Activated naive CD4-positive, alpha-beta T cell treated with anti-CD3 and anti-CD28 coated beads, Interleukin-2, amount 10 ng/mL, durations not matched to agents 7 days and 5 days (primary cell): ENCODE results near the gene COQ10B.
"Not testable (repeated sequence)": the region's sequence is repeated elsewhere in the genome, so short reads cannot be mapped to it uniquely, and the experiment has no call there.

Experiments
- CTCF ChIA-PET: fragments of 350-600 bp; sonication (Branson Sonifier 250); formaldehyde crosslinking; loops from one replicate; lab custom pipeline; 2021; ENCODE audit warnings: antibody characterized with exemption; lab: Charles Lee
- DNase-seq: peaks from one replicate; pipeline ENCODE4 v3.0.0-alpha.2; 2020
- H3K27ac Mint-ChIP-seq: one replicate; pipeline ENCODE4 v1.8.0; 2021; ENCODE audit warnings: mild to moderate bottlenecking, moderate library complexity, mixed read lengths
- H3K27me3 Mint-ChIP-seq: one replicate; pipeline ENCODE4 v1.8.0; 2021; ENCODE audit warnings: mild to moderate bottlenecking, mixed read lengths
- H3K36me3 Mint-ChIP-seq: one replicate; pipeline ENCODE4 v1.8.0; 2021; ENCODE audit warnings: mixed read lengths
- H3K4me1 Mint-ChIP-seq: one replicate; pipeline ENCODE4 v1.8.0; 2021; ENCODE audit warnings: mixed read lengths
- H3K4me3 Mint-ChIP-seq: one replicate; pipeline ENCODE4 v1.8.0; 2021; ENCODE audit warnings: mild to moderate bottlenecking, moderate library complexity, mixed read lengths
- H3K9me3 Mint-ChIP-seq: one replicate; pipeline ENCODE4 v1.8.0; 2021; ENCODE audit warnings: mixed read lengths

Gene COQ10B

GRCh38 chr2:197434541-197435513, 18.5 kb upstream of the COQ10B start, which contains the start of gene SF3B1:
TSS of gene SF3B1 (minus strand) at chr2:197435028. CDS start at chr2:197434999, 29 bp downstream.
- Mint-ChIP-seq H3K9me3 (no peaks in the 10 kb centered on the region), H3K27me3 (no peaks in the 10 kb centered on the region), H3K4me1 (peaks cover 49% of the 10 kb centered on the region), H3K27ac (peak within 1 kb of the TSS; percentile 100), H3K36me3 (peaks cover 20% of the 10 kb centered on the region), H3K4me3 (peak within 1 kb of the TSS; percentile 86)
- DNase-seq = peak; percentile 100
- CTCF ChIA-PET = interaction anchor here (1.0 to 1.9 kb wide), 2 partner anchors 18 to 509 kb away, joined by 3 to 7 read pairs; partner anchors contain the start of genes COQ10B and PGAP1

GRCh38 chr2:197435598-197436420, 17.5 kb upstream of the COQ10B start:
- Mint-ChIP-seq H3K27ac (peak overlapping the region; percentile 100), H3K27me3 (peaks cover 4% of the 10 kb centered on the region), H3K4me3 (peak overlapping the region; percentile 86), H3K4me1 (peaks cover 39% of the 10 kb centered on the region), H3K9me3 (no peaks in the 10 kb centered on the region), H3K36me3 (peaks cover 15% of the 10 kb centered on the region)
- CTCF ChIA-PET = interaction anchor here (1.9 kb wide), 1 partner anchor 17 kb away, joined by 7 read pairs; the partner anchor contains the start of gene COQ10B
- DNase-seq = no peak

- Mint-ChIP-seq H3K4me3 (no peak overlapping the region), H3K36me3 (peaks cover 9% of the 10 kb centered on the region), H3K27ac (peak overlapping the region; percentile 45), H3K27me3 (peaks cover 13% of the 10 kb centered on the region), H3K9me3 (no peaks in the 10 kb centered on the region), H3K4me1 (peaks cover 26% of the 10 kb centered on the region)
- no peak for DNase-seq
- CTCF ChIA-PET = interaction anchor here (0.6 to 1.2 kb wide), 3 partner anchors 9 to 63 kb away, joined by 3 to 4 read pairs (median 3); partner anchors contain the start of gene COQ10B
Measured at GRCh38 chr2:197437380-197437779, 16.0 kb upstream of the COQ10B start.

- no peaks in the 10 kb centered on the region for H3K36me3 Mint-ChIP-seq
- CTCF ChIA-PET = no interaction called here
- peaks cover 37% of the 10 kb centered on the region for H3K27me3 Mint-ChIP-seq
- H3K4me1 Mint-ChIP-seq = peaks cover 2% of the 10 kb centered on the region
- no peak for DNase-seq
- no peak overlapping the region for H3K4me3 Mint-ChIP-seq
- H3K27ac Mint-ChIP-seq = no peak overlapping the region
- no peaks in the 10 kb centered on the region for H3K9me3 Mint-ChIP-seq
Measured at GRCh38 chr2:197442857-197443256, 10.5 kb upstream of the COQ10B start.

GRCh38 chr2:197445746-197446145, 7.6 kb upstream of the COQ10B start:
- peaks cover 33% of the 10 kb centered on the region for H3K27me3 Mint-ChIP-seq
- no peaks in the 10 kb centered on the region for H3K36me3 Mint-ChIP-seq
- H3K4me1 Mint-ChIP-seq = peaks cover 2% of the 10 kb centered on the region
- no peak for DNase-seq
- H3K9me3 Mint-ChIP-seq = no peaks in the 10 kb centered on the region
- no peak overlapping the region for H3K4me3 Mint-ChIP-seq
- H3K27ac Mint-ChIP-seq = no peak overlapping the region
- CTCF ChIA-PET = interaction anchor here (0.7 kb wide), 1 partner anchor 8 kb away, joined by 3 read pairs; no protein-coding TSS in a partner anchor

- H3K4me1 Mint-ChIP-seq = peaks cover 11% of the 10 kb centered on the region
- peaks cover 24% of the 10 kb centered on the region for H3K27me3 Mint-ChIP-seq
- H3K9me3 Mint-ChIP-seq = no peaks in the 10 kb centered on the region
- H3K27ac Mint-ChIP-seq = no peak overlapping the region
- DNase-seq = no peak
- H3K36me3 Mint-ChIP-seq = no peaks in the 10 kb centered on the region
- H3K4me3 Mint-ChIP-seq = no peak overlapping the region
- CTCF ChIA-PET = no interaction called here
Measured at GRCh38 chr2:197446844-197447243, 6.5 kb upstream of the COQ10B start.

GRCh38 chr2:197450465-197450864, 2.9 kb upstream of the COQ10B start:
- Mint-ChIP-seq H3K9me3 (no peaks in the 10 kb centered on the region), H3K27me3 (peaks cover 5% of the 10 kb centered on the region), H3K36me3 (peaks cover 6% of the 10 kb centered on the region), H3K4me1 (peaks cover 32% of the 10 kb centered on the region), H3K27ac (no peak overlapping the region), H3K4me3 (no peak overlapping the region)
- CTCF ChIA-PET = no interaction called here
- no peak for DNase-seq

GRCh38 chr2:197450935-197451358, 2.4 kb upstream of the COQ10B start:
- H3K27ac Mint-ChIP-seq, H3K9me3 Mint-ChIP-seq, H3K36me3 Mint-ChIP-seq, CTCF ChIA-PET, H3K4me3 Mint-ChIP-seq, DNase-seq, H3K27me3 Mint-ChIP-seq: not testable (repeated sequence)
- peaks cover 36% of the 10 kb centered on the region for H3K4me1 Mint-ChIP-seq

GRCh38 chr2:197452754-197453122, 614 bp upstream of the COQ10B start:
- DNase-seq = no peak
- H3K27ac Mint-ChIP-seq = peak overlapping the region; percentile 100
- CTCF ChIA-PET = interaction anchor here (1.0 to 1.4 kb wide), 3 partner anchors 15 to 20 kb away, joined by 3 to 7 read pairs (median 4); no protein-coding TSS in a partner anchor
- peaks cover 42% of the 10 kb centered on the region for H3K4me1 Mint-ChIP-seq
- no peaks in the 10 kb centered on the region for H3K27me3 Mint-ChIP-seq
- peak overlapping the region; percentile 98 for H3K4me3 Mint-ChIP-seq
- H3K9me3 Mint-ChIP-seq = no peaks in the 10 kb centered on the region
- H3K36me3 Mint-ChIP-seq = peaks cover 11% of the 10 kb centered on the region

- no peak for DNase-seq
- H3K4me1 Mint-ChIP-seq = peaks cover 42% of the 10 kb centered on the region
- CTCF ChIA-PET = no interaction called here
Measured at GRCh38 chr2:197453914-197454398, 604 bp downstream of the COQ10B start.

GRCh38 chr2:197454923-197455322, 1.6 kb downstream of the COQ10B start:
- Mint-ChIP-seq H3K27me3 (no peaks in the 10 kb centered on the region), H3K9me3 (no peaks in the 10 kb centered on the region), H3K27ac (peak overlapping the region; percentile 100), H3K36me3 (peaks cover 14% of the 10 kb centered on the region), H3K4me1 (peaks cover 44% of the 10 kb centered on the region), H3K4me3 (peak overlapping the region; percentile 98)
- no peak for DNase-seq
- CTCF ChIA-PET = no interaction called here

More at GRCh38 chr2:197453914-197454398, 604 bp downstream of the COQ10B start:
- Mint-ChIP-seq H3K27ac (peak overlapping the region; percentile 100), H3K9me3 (no peaks in the 10 kb centered on the region), H3K4me3 (peak overlapping the region; percentile 98), H3K27me3 (no peaks in the 10 kb centered on the region), H3K36me3 (peaks cover 13% of the 10 kb centered on the region)

GRCh38 chr2:197455428-197455827, 2.1 kb downstream of the COQ10B start:
- Mint-ChIP-seq H3K36me3 (peaks cover 15% of the 10 kb centered on the region), H3K4me3 (peak overlapping the region; percentile 17)

GRCh38 chr2:197460649-197461048, 7.3 kb downstream of the COQ10B start:
- Mint-ChIP-seq H3K27me3 (no peaks in the 10 kb centered on the region), H3K36me3 (peaks cover 28% of the 10 kb centered on the region), H3K27ac (no peak overlapping the region), H3K4me1 (peaks cover 10% of the 10 kb centered on the region), H3K9me3 (no peaks in the 10 kb centered on the region), H3K4me3 (no peak overlapping the region)
- DNase-seq = no peak
- CTCF ChIA-PET = interaction anchor here (0.6 kb wide), 1 partner anchor 10 kb away, joined by 4 read pairs; no protein-coding TSS in a partner anchor

More at GRCh38 chr2:197455428-197455827, 2.1 kb downstream of the COQ10B start:
- H3K27ac Mint-ChIP-seq = peak overlapping the region; percentile 20
- no peak for DNase-seq
- H3K9me3 Mint-ChIP-seq = no peaks in the 10 kb centered on the region
- CTCF ChIA-PET = no interaction called here
- H3K4me1 Mint-ChIP-seq = peaks cover 44% of the 10 kb centered on the region
- no peaks in the 10 kb centered on the region for H3K27me3 Mint-ChIP-seq
